Ammon's horn (tissue), 1 donor: ENCODE results near the gene RRH.

Source experiments
- DNase-seq: peaks from one replicate; pipeline ENCODE4 v3.0.0-alpha.2; 2016; ENCODE audit warnings: low spot score

Gene RRH

DNA sequence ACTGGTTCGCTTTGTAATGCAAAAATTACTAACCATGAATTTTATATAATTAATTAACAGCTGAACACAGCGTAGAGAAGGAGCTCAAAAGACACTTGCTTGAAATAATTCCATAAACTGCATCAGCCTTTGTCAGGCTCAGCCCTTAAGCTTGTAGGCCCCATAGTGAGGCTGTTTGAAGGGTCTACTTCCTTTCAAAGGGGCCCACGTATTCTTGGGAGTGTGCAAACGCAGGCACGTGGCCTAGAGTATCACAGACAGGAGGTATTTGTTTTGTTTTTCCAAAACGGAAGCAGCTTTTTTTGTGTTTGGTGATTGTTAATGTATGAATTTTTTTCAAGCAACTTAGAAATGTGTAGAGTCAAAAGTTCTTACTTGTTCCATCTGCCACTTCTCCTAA, 59.3 kb downstream of the RRH start:
- DNase-seq = no peak

DNA sequence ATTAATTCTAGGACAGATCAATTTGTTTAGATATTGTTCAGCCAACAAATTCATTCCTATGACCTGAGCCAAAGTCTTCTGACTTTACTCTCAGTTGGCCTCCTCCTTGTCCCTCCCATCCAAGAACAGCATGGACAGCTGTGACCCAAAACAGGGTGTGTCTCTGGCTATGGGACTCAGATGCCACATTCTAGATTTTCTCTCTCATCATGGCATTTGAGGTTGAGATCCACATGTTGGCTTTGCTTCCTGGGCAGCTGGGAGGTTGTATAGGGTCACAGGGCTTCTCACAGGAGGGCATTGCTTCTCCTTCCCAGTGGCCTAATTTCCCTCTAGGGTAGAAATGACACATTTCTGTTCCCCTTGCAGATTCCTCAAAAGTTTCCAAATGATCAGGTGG, 62.3 kb downstream of the RRH start:
- DNase-seq = no peak
